ENCODE results near the gene CSRP2.

DNA sequence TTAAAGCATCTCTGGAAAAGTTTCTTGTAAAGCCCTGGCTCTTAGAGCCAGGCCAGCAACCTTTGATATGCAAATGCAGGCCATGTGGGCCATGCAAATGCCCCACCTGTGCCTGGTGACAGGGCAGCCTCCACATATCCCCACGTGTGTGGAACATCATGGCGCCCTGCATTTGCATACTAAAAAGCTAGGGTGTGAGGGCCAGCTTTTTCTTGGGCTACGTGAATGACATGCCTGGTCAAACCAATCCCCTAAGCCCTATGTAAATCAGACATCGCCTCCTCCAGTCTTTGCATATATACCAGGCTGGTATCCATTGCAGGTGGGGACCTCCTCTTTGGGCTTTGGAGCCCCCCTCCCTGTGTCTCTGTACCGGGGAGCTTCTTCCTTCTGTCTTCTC lies 6.4 kb downstream of the CSRP2 start:
- TF ChIP-seq, protein P1, sequence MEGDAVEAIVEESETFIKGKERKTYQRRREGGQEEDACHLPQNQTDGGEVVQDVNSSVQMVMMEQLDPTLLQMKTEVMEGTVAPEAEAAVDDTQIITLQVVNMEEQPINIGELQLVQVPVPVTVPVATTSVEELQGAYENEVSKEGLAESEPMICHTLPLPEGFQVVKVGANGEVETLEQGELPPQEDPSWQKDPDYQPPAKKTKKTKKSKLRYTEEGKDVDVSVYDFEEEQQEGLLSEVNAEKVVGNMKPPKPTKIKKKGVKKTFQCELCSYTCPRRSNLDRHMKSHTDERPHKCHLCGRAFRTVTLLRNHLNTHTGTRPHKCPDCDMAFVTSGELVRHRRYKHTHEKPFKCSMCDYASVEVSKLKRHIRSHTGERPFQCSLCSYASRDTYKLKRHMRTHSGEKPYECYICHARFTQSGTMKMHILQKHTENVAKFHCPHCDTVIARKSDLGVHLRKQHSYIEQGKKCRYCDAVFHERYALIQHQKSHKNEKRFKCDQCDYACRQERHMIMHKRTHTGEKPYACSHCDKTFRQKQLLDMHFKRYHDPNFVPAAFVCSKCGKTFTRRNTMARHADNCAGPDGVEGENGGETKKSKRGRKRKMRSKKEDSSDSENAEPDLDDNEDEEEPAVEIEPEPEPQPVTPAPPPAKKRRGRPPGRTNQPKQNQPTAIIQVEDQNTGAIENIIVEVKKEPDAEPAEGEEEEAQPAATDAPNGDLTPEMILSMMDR (conservative IDR thresholded peaks at IDR 0.05 in 1 of 2, IDR thresholded peaks at IDR 0.05 in 1 of 2; ENCODE audit: low read depth in 1 of 2, low read length in 2 of 2), result no peak
- TF ChIP-seq EZH2 (IDR thresholded peaks at IDR 0.05; ENCODE audit: low read length, missing control alignments), result no peak

All from fibroblast of lung (primary cell).